Activated CD4-positive, alpha-beta T cell treated with anti-CD3 and anti-CD28 coated beads, Interleukin-2, amount 50 U/mL, for 24 hours (primary cell): ENCODE results near the gene RNF144A.

Source experiments
- DNase-seq, 2 donors: peaks; one replicate each; pipeline ENCODE4 v3.0.0-alpha.2; 2020; ENCODE audit warnings: low read depth in 1 of 2, low spot score in 1 of 2

Gene RNF144A

GRCh38 chr2:6908291-6908690, 8.9 kb upstream of the RNF144A start:
- no peak for DNase-seq

- peak in 1 of 2 donors; percentile 33 for DNase-seq
These were observed 7.5 kb upstream of the RNF144A start for GRCh38 chr2:6909431-6910385.

GRCh38 chr2:6911721-6912120, 5.5 kb upstream of the RNF144A start:
- DNase-seq = no peak

DNA sequence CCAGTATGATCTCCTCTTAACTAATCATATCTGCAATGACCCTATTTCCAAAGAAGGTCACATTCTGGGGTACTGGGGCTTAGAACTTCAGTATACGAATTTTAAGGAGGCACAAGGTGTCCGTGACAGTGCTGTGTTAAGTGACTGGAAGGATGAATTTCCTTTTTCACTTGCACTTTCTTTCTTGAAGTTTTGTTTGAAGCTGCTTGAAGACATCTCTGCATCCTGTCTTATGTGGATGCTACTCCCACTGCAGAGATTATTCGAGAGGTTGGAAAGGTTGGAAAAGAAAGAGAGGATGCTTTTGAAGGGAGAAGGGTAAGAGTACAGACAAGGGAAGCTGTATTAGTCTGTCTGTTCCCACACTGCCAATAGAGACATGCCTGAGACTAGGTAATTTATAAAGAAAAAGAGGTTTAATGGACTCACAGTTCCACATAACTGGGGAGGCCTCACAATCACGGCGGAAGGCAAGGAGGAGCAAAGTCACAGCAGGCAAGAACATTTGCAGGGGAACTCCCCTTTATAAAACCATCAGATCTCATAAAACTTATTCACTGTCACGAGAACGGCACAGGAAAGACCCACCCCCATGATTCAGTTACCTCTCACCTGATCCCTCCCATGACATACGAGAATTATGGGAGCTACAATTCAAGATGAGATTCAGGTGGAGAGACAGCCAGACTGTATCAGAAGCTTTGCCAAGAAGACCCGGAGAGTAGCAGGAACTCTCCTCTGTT, 3.6 kb upstream of the RNF144A start:
- DNase-seq = peak in 1 of 2 donors; percentile 57

GRCh38 chr2:6914828-6915227, 2.4 kb upstream of the RNF144A start:
- no peak for DNase-seq

DNA sequence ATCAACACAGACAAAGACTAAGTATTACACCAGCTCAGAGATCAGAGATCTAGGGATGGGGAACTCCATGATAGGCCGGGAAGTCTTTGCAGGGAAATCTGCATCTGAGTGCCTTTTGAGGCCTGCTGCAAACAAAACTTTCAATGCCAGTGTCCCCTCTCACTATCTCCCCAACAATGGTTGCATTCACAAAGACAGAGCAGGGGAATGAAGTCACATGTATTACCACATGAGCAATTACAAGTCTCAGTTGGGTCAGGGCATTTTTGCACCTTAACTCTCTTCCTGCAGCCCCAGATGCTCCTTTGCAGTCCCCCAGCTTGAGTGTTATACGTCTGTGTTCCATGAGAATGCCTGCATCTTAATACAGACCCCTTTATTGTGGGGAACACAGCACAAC, 1.8 kb upstream of the RNF144A start:
- DNase-seq = no peak

DNA sequence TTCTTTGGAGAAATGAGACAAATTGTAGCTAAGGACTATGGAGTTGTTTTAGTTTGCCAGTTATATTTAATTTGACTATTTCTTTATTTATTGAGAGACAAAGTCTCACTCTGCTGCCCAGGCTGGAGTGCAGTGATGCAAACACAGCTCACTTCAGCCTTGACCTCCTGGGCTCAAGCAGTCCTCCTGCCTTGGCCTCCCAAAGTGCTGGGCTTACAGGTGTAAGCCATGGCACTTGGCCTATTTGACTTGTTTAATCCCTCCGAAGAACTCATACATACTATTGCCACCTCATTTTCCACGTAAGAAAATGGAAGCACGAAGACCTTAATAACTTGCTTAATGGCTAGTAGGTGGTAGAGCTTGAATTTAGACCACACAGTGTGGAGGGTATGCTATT, 988 bp upstream of the RNF144A start:
- DNase-seq = no peak

DNA sequence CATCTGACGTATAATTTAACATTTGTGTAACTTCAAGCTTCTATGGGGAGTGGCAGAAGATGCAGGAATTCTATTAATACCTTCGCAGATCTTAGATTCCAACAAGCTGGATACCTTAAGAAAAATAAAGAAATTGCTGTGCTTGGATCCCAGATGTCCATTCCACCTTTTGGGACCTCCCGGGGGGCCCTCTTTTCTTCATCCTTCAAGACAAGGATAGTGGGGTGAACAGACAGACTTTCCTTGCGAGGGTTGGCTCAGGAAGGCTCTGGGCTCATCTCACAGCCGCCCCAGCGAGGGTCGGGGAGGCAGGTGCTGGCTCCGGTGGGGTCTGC, 509 bp upstream of the RNF144A start:
- no peak for DNase-seq

DNA sequence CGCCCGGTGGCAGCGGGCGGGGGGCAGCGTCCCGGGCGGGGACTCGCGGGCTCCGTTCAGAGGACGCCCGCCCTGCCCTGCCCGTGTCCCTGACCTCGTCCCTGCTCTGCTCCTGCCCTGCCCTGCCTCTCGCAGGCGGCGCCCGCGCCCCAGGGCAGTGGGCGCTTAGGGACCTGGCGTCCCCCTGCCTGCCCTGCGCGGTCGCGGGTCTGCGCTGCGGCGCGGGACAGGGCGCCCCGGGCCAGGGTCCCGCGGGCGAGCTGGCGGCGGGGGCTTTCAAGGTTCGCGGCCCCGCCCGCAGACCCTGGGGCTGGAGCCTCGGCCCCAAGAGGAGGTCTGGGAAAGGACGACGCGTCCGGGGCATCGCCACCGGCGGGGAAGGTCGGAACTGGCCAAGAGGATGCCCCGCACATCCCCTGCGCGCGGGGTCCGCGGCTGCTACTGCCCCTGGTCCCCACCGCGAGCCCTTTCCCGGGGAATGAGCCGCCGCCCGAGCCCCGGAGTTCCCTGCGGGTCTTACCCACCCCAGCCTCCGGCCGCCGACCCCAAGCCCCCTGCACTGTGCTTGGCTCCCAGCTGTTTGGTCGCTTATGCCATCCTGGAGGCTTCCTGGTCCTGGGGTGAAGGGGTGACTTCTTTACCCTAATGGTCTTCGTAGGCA, 679 bp downstream of the RNF144A start:
- DNase-seq = no peak

GRCh38 chr2:6919901-6920742, 2.9 kb downstream of the RNF144A start:
- no peak for DNase-seq

- DNase-seq = no peak
These were observed 3.5 kb downstream of the RNF144A start for GRCh38 chr2:6920743-6921064.

GRCh38 chr2:6921321-6921922, 4.2 kb downstream of the RNF144A start:
- no peak for DNase-seq

GRCh38 chr2:6922201-6922656, 5.0 kb downstream of the RNF144A start:
- DNase-seq = no peak

DNA sequence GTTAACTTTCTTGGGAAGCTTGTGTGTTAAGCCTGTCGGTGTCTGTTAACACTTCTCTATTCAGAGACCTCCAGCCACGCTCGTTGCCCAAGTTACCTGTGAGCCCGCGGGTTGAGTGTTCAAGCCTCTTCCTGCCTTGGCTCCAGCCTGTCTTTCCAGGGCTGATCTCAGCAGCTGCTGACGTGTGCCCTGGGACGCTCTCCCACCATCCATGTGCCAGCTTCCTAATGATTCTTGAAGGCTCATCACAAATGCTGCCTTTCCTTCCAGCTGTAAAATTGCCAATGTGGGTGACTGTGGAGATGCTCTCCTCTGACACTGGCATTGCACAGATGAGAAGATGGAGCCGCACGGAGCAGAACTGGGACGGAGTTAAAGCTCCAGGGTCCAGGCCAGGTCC, 6.1 kb downstream of the RNF144A start:
- no peak for DNase-seq

DNA sequence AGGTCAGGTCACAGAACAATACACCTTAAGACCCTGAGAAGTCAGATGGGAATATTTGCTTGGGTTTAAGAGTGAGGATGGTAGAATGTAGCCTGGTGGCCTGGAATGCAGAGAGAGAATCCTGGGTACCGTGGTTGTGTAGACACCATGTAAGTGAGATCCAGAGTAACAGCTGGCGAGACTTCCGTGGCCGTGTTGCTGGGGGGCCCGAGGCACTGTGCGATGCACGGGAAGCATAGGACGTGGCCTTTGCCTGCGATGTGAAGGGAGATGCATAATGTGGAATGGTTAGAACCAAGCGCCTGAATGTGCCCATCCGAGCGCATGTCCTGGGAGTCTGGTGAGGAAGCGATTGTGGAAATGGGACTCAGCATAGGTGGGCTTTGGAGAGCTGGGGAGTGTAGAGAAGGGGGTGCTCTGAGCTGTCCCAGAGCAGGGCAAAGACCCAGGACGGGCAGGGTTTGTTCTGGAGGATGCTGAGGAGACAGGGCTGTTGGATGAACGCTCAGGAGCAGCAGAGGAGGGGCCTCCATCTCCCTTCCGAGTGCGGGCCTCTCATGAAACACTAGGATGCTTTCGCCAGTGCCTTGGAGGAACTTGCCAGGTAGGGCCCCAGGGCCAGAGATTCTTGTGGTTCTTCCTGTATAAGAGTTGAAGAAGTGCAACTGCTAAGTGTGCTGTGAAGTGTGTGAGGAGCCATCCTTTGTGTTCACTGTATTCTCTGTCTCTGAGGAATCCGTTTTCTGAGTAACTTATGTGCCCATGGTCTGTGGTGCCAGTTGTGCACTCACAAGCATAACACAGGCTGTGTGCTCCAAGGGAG, 7.1 kb downstream of the RNF144A start:
- no peak for DNase-seq

DNA sequence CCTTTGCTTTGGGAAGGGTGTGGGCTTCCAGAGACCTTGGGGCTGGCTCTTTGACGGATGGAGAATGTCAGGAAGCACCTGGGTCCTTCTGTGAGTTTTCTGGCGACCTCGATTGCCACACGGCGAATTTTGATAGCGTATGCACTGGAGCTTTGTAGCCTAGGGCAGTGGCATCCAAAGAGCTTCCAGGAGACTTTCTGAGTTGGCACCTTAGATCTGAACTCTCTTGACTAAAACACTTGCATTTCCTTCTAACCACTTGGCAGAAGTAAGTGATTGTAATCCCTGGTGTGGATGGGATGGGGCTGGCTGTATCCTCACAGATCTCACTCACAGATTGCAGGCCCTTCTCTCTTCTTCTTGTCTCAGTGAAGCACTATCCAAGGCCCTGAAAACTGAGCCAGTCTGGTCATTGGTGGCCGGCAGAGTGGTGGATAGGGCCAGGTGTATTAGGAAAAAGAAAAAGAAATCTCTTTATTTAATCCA, 7.8 kb downstream of the RNF144A start:
- no peak for DNase-seq

DNA sequence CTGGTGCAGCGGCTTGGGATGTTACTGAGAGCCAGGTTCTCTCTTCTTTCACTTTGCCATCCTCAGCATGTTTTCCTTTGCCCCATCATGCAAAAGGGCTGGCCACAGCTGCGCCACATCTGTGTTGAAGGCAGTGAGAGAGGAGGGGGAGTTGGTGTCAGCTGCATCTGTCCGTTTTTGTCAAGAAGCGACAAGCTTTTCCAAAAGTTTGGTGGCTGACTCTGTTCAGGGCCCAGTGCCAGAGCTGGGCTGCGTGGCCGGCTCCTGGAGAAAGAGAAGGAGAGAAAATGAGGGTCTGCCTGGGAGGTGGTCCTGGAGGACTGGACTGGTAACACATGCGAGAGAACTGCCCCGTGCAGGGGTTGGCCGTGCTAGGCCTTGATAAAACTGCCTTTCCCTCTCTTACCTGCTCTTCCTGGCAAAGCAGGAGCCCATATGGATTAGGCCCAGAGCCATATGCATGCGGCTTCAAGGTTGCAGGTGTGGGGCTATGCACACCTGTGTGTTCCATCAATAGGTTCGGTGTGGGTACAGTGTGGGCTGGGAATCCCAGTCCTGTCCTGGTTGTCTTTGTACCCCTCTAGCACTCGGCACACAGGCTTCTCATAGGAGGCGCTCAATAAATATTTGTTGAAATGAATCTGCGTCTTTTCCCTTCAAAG, 9.0 kb downstream of the RNF144A start:
- DNase-seq = no peak

DNA sequence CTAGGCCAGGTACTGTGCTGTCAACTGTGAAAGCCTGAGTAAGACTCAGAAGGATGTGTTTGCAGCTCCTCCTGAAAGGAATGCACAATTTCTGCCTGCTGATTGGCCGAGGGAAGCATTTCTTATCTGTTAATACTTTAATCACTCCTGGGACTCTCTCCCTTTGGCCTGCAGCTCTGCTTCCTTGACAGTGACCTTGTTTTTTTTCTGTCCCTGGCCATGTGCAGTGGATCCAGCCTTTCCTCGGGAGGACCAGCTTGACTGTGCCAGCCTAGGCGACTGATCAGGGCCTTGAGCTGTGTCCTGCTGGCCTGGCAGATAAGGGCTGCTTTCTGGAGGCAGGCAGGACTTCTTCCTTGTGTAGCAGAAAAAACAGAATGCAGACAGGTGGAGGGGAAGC, 10.0 kb downstream of the RNF144A start:
- no peak for DNase-seq

- DNase-seq = no peak
These were observed 10.5 kb downstream of the RNF144A start for GRCh38 chr2:6927753-6928152.
